ENCODE measurements around the gene COL5A1.

The COL5A1 gene

DNA sequence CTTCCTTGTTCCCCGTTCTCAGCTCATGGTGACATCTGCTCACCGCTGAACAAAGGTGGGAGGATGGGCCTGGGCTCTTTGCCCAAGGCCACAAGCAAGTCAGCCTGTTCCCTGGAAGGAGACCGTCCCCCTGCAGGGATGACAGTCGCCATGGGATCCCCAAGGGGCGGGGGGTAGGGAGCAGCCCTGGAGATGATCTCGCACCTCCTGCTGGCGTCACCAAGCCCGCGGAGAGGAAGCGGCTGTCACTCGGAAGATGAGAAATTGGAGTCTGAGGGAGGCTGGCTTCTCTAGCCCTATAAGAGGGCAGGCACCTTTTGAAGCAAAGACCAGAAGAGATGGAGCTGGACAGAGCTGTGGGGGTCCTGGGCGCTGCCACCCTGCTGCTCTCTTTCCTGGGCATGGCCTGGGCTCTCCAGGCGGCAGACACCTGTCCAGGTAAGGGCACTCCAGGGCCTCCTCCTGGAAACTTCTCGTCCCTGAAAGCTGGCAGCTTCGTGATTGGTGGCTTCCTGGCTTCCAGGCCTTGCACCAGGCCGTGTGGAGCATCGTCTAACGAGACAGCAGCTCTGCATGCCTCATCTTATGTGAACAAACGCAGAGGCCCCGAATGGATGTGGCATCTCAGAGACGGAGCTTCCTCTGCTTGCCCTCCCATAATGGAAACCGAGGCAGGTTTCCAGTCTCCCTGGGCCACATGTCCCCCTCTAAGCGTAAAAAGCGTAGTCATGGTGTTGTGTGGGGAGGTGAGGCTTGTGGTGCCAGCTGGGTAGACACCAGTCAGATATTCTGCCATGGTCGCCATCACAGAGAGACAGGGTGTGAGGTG, 239.1 kb downstream of the COL5A1 start, which contains the start of gene FCN2:
FCN2 (plus strand) TSS at position 327 of the 829 bp plus-strand sequence; CDS start at position 339, 12 bp downstream.
- DNase-seq (ENCODE audit: low spot score), result no peak

GRCh38 chr9:134881313-134881670, 239.7 kb downstream of the COL5A1 start:
- DNase-seq (ENCODE audit: low spot score), result no peak

DNA sequence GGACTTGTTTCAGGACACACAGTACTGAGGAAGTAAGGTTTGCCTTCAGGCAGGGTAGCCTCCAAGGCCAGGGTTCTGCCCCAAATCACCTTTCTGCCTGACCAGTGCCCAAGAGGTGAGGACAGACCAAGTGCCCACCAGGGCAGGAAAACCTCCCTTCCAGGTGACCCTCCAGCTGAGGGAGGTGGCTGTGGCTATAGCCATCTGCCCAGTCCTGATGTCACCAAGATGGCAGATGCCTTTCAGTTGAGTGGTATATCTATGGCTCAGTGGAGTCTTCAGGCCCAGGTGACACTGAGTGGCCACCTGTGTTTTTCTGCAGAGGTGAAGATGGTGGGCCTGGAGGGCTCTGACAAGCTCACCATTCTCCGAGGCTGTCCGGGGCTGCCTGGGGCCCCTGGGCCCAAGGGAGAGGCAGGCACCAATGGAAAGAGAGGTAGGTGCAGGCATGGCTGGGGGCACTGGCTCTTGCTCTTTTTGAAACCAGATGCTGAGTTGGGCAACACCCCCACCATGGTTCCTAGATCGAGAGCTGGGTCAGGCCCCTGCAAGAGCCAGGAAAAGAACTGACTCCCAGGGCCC, 240.7 kb downstream of the COL5A1 start:
- DNase-seq (ENCODE audit: low spot score), result no peak

DNA sequence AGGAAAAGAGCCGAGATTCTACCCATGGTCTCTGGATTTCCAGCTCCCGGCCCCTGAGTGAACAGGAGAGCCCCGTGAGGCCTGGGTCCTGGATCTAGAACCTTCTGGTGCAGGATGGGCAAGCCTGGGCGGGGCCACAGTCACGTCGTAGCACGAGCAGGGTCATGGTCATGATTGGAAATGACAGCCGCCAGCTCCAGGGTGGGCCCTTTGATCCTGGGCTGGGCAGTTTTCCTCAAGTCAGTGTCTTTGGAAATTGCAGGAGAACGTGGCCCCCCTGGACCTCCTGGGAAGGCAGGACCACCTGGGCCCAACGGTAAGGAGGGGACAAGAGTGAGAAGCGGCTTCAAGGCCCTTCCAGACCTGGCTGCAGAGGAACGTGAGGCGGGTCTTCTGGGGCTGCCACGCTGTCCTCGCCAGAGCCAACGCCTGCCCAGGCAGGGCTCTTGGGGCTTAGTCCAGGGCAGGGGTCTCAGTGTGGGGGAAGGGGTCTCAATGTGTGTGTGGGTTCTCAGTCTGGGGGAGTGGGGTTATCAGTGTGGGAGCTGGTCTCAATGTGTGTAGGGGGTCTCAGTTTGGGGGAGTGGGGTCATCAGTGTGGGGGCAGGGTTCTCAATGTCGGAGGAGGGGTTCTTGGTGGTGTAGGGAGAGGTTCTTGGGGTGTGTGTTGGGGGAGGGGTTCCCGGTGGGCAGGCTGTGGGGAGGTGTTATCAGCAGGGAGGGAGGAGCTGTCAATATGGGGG, 241.6 kb downstream of the COL5A1 start:
- no peak for DNase-seq (ENCODE audit: low spot score)

GRCh38 chr9:134884492-134884891, 242.9 kb downstream of the COL5A1 start:
- DNase-seq (ENCODE audit: low spot score), result no peak

- no peak for DNase-seq (ENCODE audit: low spot score)
These were observed 243.5 kb downstream of the COL5A1 start for GRCh38 chr9:134885001-134885678.

GRCh38 chr9:134885679-134886412, 244.2 kb downstream of the COL5A1 start:
- no peak for DNase-seq (ENCODE audit: low spot score)

DNA sequence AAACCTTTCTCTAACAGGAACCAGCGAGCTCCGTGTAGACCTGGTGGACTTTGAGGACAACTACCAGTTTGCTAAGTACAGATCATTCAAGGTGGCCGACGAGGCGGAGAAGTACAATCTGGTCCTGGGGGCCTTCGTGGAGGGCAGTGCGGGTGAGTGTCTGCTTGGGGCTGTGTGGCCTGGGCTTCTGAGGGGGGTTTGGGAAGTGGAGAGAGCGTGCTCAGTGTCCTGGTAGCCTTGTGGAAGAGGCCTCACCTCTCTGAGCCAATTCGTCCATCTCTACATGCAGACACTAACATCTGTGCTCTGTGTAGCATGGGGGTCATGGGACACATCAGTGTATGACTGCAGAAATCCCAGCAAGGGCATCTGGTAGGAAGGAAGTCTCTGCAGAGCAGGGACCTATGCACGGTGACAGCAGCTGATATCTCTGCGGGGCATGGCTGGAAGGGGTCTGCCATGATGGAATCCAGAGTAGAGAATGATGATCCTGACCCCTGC, 244.9 kb downstream of the COL5A1 start:
- DNase-seq (ENCODE audit: low spot score), result no peak

GRCh38 chr9:134887219-134887618, 245.6 kb downstream of the COL5A1 start:
- no peak for DNase-seq (ENCODE audit: low spot score)

DNA sequence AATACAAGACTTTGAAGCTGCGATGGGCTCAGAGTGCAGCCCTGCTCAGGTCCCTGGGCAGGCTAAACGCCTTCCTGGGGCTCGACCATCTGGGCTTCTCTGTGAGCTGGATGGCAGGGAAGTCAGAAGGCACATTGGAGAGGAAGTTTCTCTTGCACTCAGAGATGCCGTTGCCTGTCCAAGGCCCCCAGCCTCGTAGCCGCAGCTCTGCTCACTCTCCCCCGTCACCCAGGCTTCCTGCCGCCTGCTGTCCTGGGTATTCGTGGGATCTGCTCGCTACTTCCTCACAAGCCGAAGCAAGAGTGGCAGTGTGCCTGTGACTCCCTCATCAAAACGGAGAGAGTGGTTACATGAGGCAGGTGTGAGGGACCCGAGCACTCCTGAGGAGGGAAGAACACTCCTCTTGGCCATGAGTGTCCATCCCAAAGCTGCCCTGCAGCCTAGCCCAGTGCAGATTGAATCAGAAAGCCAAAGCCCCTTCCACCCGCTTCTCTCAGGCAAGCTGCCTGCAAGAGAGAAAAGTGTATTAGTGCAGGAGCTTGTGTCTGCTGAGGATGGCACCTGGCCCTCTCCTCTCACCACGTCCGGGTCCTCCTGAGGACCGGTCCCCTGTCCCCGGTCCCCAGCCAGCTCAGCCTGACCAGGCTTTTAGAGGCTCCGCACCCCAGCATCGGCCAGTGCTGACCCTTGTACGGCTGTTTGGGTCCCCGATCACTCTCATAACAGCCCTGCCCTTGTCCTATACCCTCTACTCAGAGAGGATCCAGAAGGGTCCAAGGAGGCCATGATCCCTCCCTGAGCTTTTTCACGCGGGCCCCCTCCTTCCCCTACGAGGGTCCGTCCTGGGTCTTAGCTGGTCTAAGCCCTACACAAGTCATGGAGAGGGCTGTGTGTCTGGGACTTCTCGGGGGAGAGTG, 246.3 kb downstream of the COL5A1 start:
- no peak for DNase-seq (ENCODE audit: low spot score)

DNA sequence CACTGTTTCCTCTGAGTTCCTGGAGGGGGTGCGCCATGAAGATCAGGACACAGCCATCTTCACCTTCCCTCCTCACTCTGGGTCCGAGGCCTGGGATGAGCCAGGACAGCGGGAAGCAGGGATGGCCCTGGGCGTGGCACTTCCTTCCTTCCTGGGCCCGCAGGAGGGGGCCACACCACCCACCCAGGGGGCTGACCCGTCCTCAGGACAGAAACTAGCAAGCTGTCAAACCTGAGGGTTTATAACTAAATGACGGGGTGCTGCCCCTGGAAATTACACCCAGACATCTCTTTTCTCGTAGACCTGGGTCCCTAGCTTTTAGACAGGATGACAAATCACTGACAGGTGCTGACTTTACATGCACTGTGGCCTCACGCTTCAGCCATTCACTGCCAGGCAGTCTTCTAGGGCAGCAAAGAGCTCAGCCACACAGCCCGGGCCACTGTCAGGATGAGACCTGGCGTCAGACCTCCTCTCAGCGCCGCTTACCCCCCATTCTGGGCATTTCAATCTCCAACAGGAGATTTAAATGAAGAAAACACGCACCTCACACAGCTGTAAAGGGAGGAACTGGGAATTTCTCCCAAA, 247.1 kb downstream of the COL5A1 start:
- no peak for DNase-seq (ENCODE audit: low spot score)

GRCh38 chr9:134889386-134890154, 248.0 kb downstream of the COL5A1 start:
- DNase-seq (ENCODE audit: low spot score), result no peak

GRCh38 chr9:134890155-134890495, 248.5 kb downstream of the COL5A1 start:
- no peak for DNase-seq (ENCODE audit: low spot score)

GRCh38 chr9:134891053-134891452, 249.4 kb downstream of the COL5A1 start:
- no peak for DNase-seq (ENCODE audit: low spot score)

- no peak for DNase-seq (ENCODE audit: low spot score)
These were observed 250.1 kb downstream of the COL5A1 start for GRCh38 chr9:134891713-134892112.

GRCh38 chr9:134892221-134892620, 250.6 kb downstream of the COL5A1 start:
- DNase-seq (ENCODE audit: low spot score), result no peak

DNA sequence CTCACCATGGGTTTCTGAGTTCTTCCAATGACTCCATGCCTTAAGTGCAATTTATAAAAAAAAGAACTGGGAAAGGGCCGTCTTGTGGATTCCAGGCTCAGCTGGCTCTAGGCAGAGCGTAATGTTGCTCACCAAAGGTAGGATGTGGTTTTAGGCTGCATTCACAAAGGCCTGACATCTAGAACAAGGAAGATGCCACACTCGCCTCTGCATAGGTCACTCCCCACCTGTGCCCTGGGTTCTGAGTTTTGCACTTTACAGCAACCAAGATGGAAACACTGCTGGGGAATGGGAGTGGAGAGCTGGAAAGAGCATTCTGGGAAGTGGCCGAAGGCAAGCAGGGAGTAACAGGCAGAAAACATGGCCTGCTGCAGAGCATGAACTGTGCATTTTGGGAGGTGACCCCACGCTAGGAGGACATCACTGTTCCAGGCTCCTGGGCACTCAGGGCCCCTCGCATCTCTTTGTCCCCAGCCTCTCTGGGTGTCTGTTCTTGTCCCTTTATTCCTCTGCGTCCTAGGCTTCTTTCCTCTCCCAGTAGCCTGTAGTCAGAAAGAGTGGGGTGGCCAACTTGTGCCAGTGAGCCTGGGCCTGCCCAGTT, 251.3 kb downstream of the COL5A1 start:
- DNase-seq (ENCODE audit: low spot score), result no peak
